BE2C (cell line): ENCODE measurements around the gene EWSR1.

Source experiments
- DNase-seq: peaks from one replicate; pipeline ENCODE4 v3.0.0-alpha.2; 2020
- H3K27me3 ChIP-seq: fragments of 250-450 bp; sonication (Bioruptor Pico); 2 replicates; pipeline ENCODE4 v1.5.1; 2020; ENCODE audit warnings: mild to moderate bottlenecking
- H3K36me3 ChIP-seq: fragments of 250-450 bp; sonication (Bioruptor Pico); 2 replicates; pipeline ENCODE4 v1.5.1; 2020; ENCODE audit warnings: mild to moderate bottlenecking
- H3K4me1 ChIP-seq: fragments of 250-450 bp; sonication (Bioruptor Pico); 2 replicates; pipeline ENCODE4 v1.5.1; 2020
- H3K4me3 ChIP-seq: 2 replicates; pipeline ENCODE4 v1.5.1; 2011; ENCODE audit warnings: low read depth, low read length
- H3K9me3 ChIP-seq: fragments of 250-450 bp; sonication (Bioruptor Pico); 2 replicates; pipeline ENCODE4 v1.5.1; 2020
- TF ChIP-seq, protein P1 (sequence below): IDR thresholded peaks from 2 replicates; pipeline ENCODE4 v1.5.1; 2012; ENCODE audit warnings: mild to moderate bottlenecking, low read depth, low read length

EWSR1 gene

DNA sequence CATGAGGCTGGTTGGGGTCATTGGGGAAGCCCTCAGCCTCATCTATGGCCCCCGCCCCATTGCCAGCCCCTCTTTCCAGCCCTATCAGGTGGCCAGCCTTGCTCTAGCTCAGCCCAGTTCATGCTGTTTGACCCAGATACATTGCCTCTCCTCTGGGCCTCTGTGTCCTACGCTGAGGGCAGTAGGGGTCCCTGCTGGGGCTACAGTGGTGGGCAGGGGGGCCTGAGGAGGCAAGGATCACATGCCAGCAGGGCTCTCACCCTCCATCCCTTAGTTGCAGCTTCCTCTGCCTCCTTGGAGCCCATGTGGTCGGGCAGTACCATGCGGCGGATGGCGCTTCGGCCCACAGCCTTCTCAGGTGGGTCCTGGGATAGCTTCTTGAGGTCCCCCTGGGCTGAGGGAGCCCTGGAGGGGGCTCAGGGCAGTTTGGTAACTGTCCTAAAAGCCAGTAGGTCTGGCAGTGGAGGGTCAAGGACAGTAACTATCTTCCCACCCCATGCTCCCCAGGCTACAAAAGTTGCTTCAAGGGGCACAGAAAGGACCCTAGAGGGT is 43.1 kb upstream of the EWSR1 start:
- Histone ChIP-seq H3K36me3 (no peaks in the 10 kb centered on the region), H3K27me3 (no peaks in the 10 kb centered on the region), H3K9me3 (no peaks in the 10 kb centered on the region), H3K4me1 (no peaks in the 10 kb centered on the region), H3K4me3 (no peak overlapping the region)
- TF ChIP-seq, protein P1, sequence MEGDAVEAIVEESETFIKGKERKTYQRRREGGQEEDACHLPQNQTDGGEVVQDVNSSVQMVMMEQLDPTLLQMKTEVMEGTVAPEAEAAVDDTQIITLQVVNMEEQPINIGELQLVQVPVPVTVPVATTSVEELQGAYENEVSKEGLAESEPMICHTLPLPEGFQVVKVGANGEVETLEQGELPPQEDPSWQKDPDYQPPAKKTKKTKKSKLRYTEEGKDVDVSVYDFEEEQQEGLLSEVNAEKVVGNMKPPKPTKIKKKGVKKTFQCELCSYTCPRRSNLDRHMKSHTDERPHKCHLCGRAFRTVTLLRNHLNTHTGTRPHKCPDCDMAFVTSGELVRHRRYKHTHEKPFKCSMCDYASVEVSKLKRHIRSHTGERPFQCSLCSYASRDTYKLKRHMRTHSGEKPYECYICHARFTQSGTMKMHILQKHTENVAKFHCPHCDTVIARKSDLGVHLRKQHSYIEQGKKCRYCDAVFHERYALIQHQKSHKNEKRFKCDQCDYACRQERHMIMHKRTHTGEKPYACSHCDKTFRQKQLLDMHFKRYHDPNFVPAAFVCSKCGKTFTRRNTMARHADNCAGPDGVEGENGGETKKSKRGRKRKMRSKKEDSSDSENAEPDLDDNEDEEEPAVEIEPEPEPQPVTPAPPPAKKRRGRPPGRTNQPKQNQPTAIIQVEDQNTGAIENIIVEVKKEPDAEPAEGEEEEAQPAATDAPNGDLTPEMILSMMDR, result no peak
- DNase-seq, result no peak

DNA sequence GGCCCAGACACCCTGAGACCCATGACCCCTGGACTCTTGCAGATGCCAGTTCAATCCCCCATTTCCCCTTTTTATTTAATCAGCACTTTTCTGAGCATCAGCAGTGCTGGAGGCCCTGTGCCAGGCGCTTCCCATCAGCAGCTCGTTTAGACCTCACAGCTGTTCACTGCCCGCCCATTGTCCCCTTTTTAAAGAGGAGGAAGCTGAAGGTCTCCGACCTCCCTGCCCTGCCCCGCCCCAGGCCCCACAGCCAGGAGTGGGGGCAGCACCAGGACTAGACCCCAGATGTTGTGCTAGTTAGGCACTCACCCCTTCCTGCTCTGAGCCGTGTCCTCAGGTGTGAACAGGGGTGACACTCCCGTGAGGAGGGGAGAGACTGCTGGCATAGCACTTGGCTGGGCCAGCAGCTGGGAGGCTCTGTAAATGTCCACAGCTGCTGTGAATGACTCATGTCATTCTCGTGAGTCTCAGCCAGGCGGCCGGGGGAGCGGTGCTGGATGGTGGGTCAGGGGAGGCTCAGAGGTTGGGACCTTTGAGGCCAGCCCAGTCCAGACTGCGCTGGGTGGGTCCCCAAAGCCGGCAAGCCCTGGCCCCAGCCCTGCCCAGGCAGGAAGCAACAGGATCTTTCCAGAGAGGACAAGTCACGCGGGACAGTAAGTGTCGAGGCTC is 42.5 kb upstream of the EWSR1 start:
- Histone ChIP-seq H3K4me1 (no peaks in the 10 kb centered on the region), H3K36me3 (no peaks in the 10 kb centered on the region), H3K27me3 (no peaks in the 10 kb centered on the region), H3K9me3 (no peaks in the 10 kb centered on the region), H3K4me3 (no peak overlapping the region)
- TF ChIP-seq, protein P1, result no peak
- DNase-seq, result no peak

DNA sequence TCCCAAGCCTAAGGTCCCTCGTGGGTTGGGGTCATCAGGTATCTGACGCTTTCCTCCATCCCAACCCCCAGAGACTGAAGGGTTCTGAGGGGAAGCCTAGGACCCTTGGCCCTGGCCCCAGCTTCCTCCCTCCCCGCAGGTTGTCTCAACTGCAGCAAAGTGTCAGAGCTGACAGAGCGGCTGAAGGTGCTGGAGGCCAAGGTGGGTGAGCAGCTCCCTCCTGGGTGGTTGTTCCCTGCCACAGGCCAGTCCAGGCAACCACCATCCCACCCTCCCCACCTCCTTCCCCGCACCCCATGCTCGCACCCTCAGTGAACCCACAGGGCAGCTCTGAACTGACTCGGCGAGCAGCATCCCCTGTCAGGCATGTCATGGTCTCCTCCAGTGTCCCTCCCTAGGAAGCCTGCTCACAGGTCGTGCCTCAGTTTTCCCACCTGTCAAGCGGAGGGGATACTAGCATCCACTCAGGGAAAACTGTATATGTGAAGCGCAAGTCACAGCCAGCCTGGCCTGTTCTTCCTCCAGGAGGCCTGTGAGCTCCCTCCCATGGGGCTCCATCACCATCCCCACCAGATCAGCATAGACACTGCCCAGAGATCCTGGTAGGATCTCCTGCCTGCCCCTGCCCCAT is 41.6 kb upstream of the EWSR1 start:
- TF ChIP-seq, protein P1, result no peak
- Histone ChIP-seq H3K9me3 (no peaks in the 10 kb centered on the region), H3K4me1 (no peaks in the 10 kb centered on the region), H3K36me3 (no peaks in the 10 kb centered on the region), H3K27me3 (no peaks in the 10 kb centered on the region), H3K4me3 (no peak overlapping the region)
- DNase-seq, result no peak

DNA sequence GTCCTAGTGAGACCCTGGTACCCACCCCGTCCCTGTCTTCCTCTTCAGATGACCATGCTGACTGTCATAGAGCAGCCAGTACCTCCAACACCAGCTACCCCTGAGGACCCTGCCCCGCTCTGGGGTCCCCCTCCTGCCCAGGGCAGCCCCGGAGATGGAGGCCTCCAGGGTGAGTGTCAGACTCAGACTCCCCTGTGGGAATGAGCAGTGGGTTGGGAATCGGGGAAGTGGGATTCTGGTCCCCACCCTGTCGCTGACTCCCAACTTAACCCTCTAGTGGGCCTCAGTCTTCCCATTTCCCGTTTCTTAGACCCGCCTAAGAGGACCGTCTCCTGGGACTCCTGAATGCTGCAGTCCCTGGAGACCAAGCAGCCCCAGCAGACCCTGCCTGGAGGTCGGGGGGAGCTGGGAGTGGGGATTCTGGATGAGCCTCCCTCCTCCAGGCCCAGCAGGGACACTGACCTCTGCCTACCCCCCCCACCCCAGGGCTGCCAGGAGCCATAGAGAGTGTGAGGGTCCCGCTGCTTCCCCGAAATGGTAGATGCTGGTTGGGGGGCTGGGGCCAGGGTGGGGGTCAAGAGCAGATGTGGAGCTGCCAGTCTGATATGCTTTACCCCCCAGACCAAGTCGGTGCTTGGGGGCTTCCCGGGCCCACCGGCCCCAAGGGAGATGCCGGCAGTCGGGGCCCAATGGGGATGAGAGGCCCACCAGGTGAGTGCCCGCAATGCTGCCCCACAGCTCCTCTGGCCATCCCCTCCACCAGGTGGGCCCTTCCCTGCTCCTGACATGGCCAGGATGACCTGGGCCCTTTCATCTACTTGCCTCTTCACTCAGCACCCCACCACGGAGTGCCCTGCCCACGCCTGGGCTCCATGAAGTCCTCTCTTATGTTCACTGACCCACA is 36.8 kb upstream of the EWSR1 start:
- Histone ChIP-seq H3K27me3 (no peaks in the 10 kb centered on the region), H3K4me3 (no peak overlapping the region)

DNA sequence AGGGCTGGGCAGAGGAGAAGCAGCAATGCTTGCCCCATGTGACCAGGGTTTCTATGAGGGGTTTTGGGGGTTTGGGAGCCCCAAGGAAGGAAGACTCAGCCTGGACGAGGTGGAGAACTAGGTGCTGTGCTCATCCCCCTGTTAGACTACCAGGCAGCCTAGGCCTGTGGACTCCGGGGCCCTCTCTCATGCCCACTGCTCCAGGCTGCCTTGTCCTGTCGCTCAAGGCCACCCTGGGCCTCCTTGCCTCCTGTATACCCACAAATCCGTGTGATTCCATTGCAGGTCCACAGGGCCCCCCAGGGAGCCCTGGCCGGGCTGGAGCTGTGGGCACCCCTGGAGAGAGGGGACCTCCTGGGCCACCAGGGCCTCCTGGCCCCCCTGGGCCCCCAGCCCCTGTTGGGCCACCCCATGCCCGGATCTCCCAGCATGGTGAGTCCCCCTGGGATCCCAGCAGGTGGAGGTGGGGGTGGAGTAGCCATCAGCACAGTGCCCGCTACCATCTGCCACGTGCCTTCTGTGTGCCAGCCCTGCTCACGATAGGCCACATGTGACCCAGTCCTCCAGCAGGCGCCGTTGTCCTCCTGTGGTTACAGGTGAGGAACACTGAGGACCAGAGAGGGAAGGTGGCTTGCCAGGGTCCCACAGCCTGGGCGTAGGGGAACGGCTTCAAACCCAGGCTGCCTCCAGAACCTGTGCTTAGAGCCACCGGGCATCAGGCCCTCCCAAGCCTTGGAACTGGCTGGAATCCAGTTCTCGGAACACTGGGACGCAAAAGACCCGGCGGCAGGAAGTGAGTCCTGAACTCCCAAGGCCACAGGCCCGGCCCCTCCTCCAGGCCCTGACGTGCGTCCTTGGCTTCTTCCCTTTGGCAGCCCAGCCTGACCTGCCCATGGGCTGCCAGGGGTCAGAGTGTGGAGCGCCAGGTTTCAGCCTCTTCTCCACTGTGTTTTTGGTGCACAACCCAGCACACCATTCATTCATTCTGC is 35.8 kb upstream of the EWSR1 start:
- no peak overlapping the region for H3K4me3 ChIP-seq
- no peaks in the 10 kb centered on the region for H3K27me3 ChIP-seq
- TF ChIP-seq, protein P1, result no peak
- no peak for DNase-seq
- no peaks in the 10 kb centered on the region for H3K4me1 ChIP-seq
- no peaks in the 10 kb centered on the region for H3K36me3 ChIP-seq
- H3K9me3 ChIP-seq, result no peaks in the 10 kb centered on the region; the same call in 1 of the 2 replicates

More for the DNA sequence above, 36.8 kb upstream of the EWSR1 start:
- TF ChIP-seq, protein P1, result no peak
- Histone ChIP-seq H3K36me3 (no peaks in the 10 kb centered on the region), H3K4me1 (no peaks in the 10 kb centered on the region), H3K9me3 (no peaks in the 10 kb centered on the region; the same call in 1 of the 2 replicates)
- DNase-seq, result no peak
